ENCODE measurements around the gene C16orf96. TPM values are rescaled to one million over a fixed set of nuclear protein-coding genes. Genes with fewer than 3 reads are reported as not detected.
A peak's percentile ranks its signal among the peaks of the same experiment; 100 is the strongest.

C16orf96 gene
- total and polyA plus RNA-seq, 2 donors from 2014 or later: 0.13 to 0.16 TPM

- Histone ChIP-seq H3K36me3 (ENCODE audit: control insufficient read depth in 2 of 3, insufficient read depth in 3 of 3, low read length in 3 of 3) (no peaks in the 10 kb centered on the region), H3K9ac (ENCODE audit: low read length in 3 of 3) (peak overlapping the region in 1 of 3 donors; percentile 19), H3K27ac (ENCODE audit: low read depth in 2 of 2, low read length in 2 of 2) (no peak overlapping the region), H3K4me1 (ENCODE audit: control insufficient read depth in 2 of 3, insufficient read depth in 2 of 3, low read depth in 1 of 3, low read length in 3 of 3) (peaks cover 0 to 18% (median 6%) of the 10 kb centered on the region in 3 donors), H3K9me3 (ENCODE audit: control insufficient read depth in 2 of 3, insufficient read depth in 1 of 3, low read length in 3 of 3) (no peaks in the 10 kb centered on the region), H3K4me3 (ENCODE audit: low read length in 3 of 3) (no peak overlapping the region), H3K27me3 (ENCODE audit: control insufficient read depth, insufficient read depth, low read length) (no peaks in the 10 kb centered on the region)
- DNase-seq: peak in 2 of 5 donors; percentile 36 to 37
- FAIRE-seq: no peak
- intact Hi-C loops (cut with DNase I): no loop called here
- TF ChIP-seq CTCF (IDR thresholded peaks at IDR 0.05; ENCODE audit: borderline replicate concordance, extremely low read depth, insufficient read depth): no peak
Measured at GRCh38 chr16:4601036-4601863, 45.1 kb downstream of the C16orf96 start.

- Histone ChIP-seq H3K4me3 (ENCODE audit: low read length in 3 of 3) (no peak overlapping the region), H3K9me3 (ENCODE audit: control insufficient read depth in 2 of 3, insufficient read depth in 1 of 3, low read length in 3 of 3) (no peaks in the 10 kb centered on the region), H3K36me3 (ENCODE audit: control insufficient read depth in 2 of 3, insufficient read depth in 3 of 3, low read length in 3 of 3) (no peaks in the 10 kb centered on the region), H3K9ac (ENCODE audit: low read length in 3 of 3) (no peak overlapping the region), H3K4me1 (ENCODE audit: control insufficient read depth in 2 of 3, insufficient read depth in 2 of 3, low read depth in 1 of 3, low read length in 3 of 3) (peaks cover 0 to 19% (median 3%) of the 10 kb centered on the region in 3 donors), H3K27ac (ENCODE audit: low read depth in 2 of 2, low read length in 2 of 2) (no peak overlapping the region), H3K27me3 (ENCODE audit: control insufficient read depth, insufficient read depth, low read length) (no peaks in the 10 kb centered on the region)
- FAIRE-seq (no peak), DNase-seq (peak in 1 of 5 donors; percentile 49)
- TF ChIP-seq CTCF (IDR thresholded peaks at IDR 0.05; ENCODE audit: borderline replicate concordance, extremely low read depth, insufficient read depth): no peak
- intact Hi-C loops (cut with DNase I): no loop called here
Measured at GRCh38 chr16:4601864-4602186, 45.7 kb downstream of the C16orf96 start.

GRCh38 chr16:4602331-4602730 lies 46.2 kb downstream of the C16orf96 start:
- peaks cover 0 to 18% (median under 1%) of the 10 kb centered on the region in 3 donors for H3K4me1 ChIP-seq (ENCODE audit: control insufficient read depth in 2 of 3, insufficient read depth in 2 of 3, low read depth in 1 of 3, low read length in 3 of 3)
- intact Hi-C loops (cut with DNase I): no loop called here
- peak in 1 of 5 donors; percentile 59 for DNase-seq
- no peaks in the 10 kb centered on the region for H3K9me3 ChIP-seq (ENCODE audit: control insufficient read depth in 2 of 3, insufficient read depth in 1 of 3, low read length in 3 of 3)
- no peaks in the 10 kb centered on the region for H3K27me3 ChIP-seq (ENCODE audit: control insufficient read depth, insufficient read depth, low read length)
- no peak overlapping the region for H3K27ac ChIP-seq (ENCODE audit: low read depth in 2 of 2, low read length in 2 of 2)
- FAIRE-seq: no peak
- H3K36me3 ChIP-seq (ENCODE audit: control insufficient read depth in 2 of 3, insufficient read depth in 3 of 3, low read length in 3 of 3): no peaks in the 10 kb centered on the region
- TF ChIP-seq CTCF (IDR thresholded peaks at IDR 0.05; ENCODE audit: borderline replicate concordance, extremely low read depth, insufficient read depth): no peak
- H3K9ac ChIP-seq (ENCODE audit: low read length in 3 of 3): no peak overlapping the region
- H3K4me3 ChIP-seq (ENCODE audit: low read length in 3 of 3): no peak overlapping the region
